WTC11 (cell line): ENCODE results near the gene MAX. TPM values are rescaled to one million over a fixed set of nuclear protein-coding genes. Genes with fewer than 3 reads are reported as not detected.

Source experiments
- ATAC-seq: fragments of 200-7000 bp; cut with Tn5 transposase; 2 replicates; pipeline ENCODE4 v1.10.0; 2021; ENCODE audit warnings: mild to moderate bottlenecking, moderate library complexity
- CTCF ChIA-PET: fragments of 300-600 bp; sonication (Branson Sonifier 250); formaldehyde crosslinking; loops from one replicate; lab custom pipeline; 2021; ENCODE audit warnings: antibody characterized with exemption; lab: Charles Lee
- POLR2A ChIA-PET: fragments of 350-600 bp; sonication (Branson Sonifier 250); formaldehyde crosslinking; loops from one replicate; lab custom pipeline; 2021; ENCODE audit warnings: antibody characterized with exemption; lab: Charles Lee
- DNase-seq: peaks from one replicate; pipeline ENCODE4 v3.0.0; 2021; ENCODE audit warnings: low spot score
- H3K27ac Mint-ChIP-seq: 2 replicates; pipeline ENCODE4 v1.8.0; 2021; ENCODE audit warnings: mixed read lengths
- H3K27me3 Mint-ChIP-seq: 2 replicates; pipeline ENCODE4 v1.8.0; 2021; ENCODE audit warnings: low read depth, mild to moderate bottlenecking, moderate library complexity, mixed read lengths
- H3K36me3 Mint-ChIP-seq: 2 replicates; pipeline ENCODE4 v1.8.0; 2021; ENCODE audit warnings: mixed read lengths
- H3K4me1 Mint-ChIP-seq: 2 replicates; pipeline ENCODE4 v1.8.0; 2022; ENCODE audit warnings: mixed read lengths
- H3K4me3 Mint-ChIP-seq: 2 replicates; pipeline ENCODE4 v1.8.0; 2021; ENCODE audit warnings: mild to moderate bottlenecking, moderate library complexity, mixed read lengths
- H3K9me3 Mint-ChIP-seq: 2 replicates; pipeline ENCODE4 v1.8.0; 2021; ENCODE audit warnings: mixed read lengths
- ATF1 ChIP-seq: sonication (generic); formaldehyde crosslinking; IDR thresholded peaks from 2 replicates; pipeline ENCODE4 v1.8.1; 2023; ENCODE audit warnings: mild to moderate bottlenecking, moderate library complexity, missing genetic modification reagents
- CBFB ChIP-seq: sonication (generic); formaldehyde crosslinking; IDR thresholded peaks from 2 replicates; pipeline ENCODE4 v1.8.1; 2022; ENCODE audit warnings: mild to moderate bottlenecking, low read depth, missing genetic modification reagents
- CREM ChIP-seq: sonication (generic); formaldehyde crosslinking; IDR thresholded peaks from 2 replicates; pipeline ENCODE4 v1.8.1; 2022; ENCODE audit warnings: mild to moderate bottlenecking, missing genetic modification reagents, moderate library complexity
- FOXK1 ChIP-seq: sonication (generic); formaldehyde crosslinking; IDR thresholded peaks from 2 replicates; pipeline ENCODE4 v1.8.0; 2022; ENCODE audit warnings: mild to moderate bottlenecking, moderate library complexity, missing genetic modification reagents
- FOXP1 ChIP-seq: sonication (generic); formaldehyde crosslinking; IDR thresholded peaks from 2 replicates; pipeline ENCODE4 v1.8.0; 2022; ENCODE audit warnings: missing genetic modification reagents, mild to moderate bottlenecking, moderate library complexity, borderline replicate concordance
- GABPB1 ChIP-seq: sonication (generic); formaldehyde crosslinking; IDR thresholded peaks from 2 replicates; pipeline ENCODE4 v1.8.1; 2023; ENCODE audit warnings: mild to moderate bottlenecking, missing genetic modification reagents
- GTF2I ChIP-seq: fragments of 250-450 bp; sonication (Bioruptor Pico); conservative IDR thresholded peaks from 2 replicates; pipeline ENCODE4 v1.4.0; 2021; ENCODE audit warnings: mild to moderate bottlenecking
- HMGA2 ChIP-seq: fragments of 250-450 bp; sonication (Bioruptor Pico); IDR thresholded peaks from 2 replicates; pipeline ENCODE4 v1.4.0; 2021; ENCODE audit warnings: mild to moderate bottlenecking, moderate library complexity
- JAZF1 ChIP-seq: fragments of 250-450 bp; sonication (Bioruptor Pico); IDR thresholded peaks from 2 replicates; pipeline ENCODE4 v1.9.0; 2021; ENCODE audit warnings: moderate library complexity, mild to moderate bottlenecking, inconsistent platforms
- RORB ChIP-seq: fragments of 250-450 bp; sonication (Bioruptor Pico); IDR thresholded peaks from 2 replicates; pipeline ENCODE4 v1.9.0; 2021; ENCODE audit warnings: mild to moderate bottlenecking
- SMAD3 ChIP-seq: sonication (generic); formaldehyde crosslinking; IDR thresholded peaks from 2 replicates; pipeline ENCODE4 v1.8.0; 2022; ENCODE audit warnings: missing genetic modification reagents, mild to moderate bottlenecking, borderline replicate concordance
- TEAD1 ChIP-seq: sonication (generic); formaldehyde crosslinking; IDR thresholded peaks from 2 replicates; pipeline ENCODE4 v1.8.0; 2022; ENCODE audit warnings: mild to moderate bottlenecking, missing genetic modification reagents
- ZNF232 ChIP-seq: sonication (generic); formaldehyde crosslinking; IDR thresholded peaks from 2 replicates; pipeline ENCODE4 v1.8.0; 2022; ENCODE audit warnings: mild to moderate bottlenecking, missing genetic modification reagents
- total RNA-seq: library from RNA; stranded (reverse); gene quantifications from 3 replicates; pipeline ENCODE4 v1.2.3, GENCODE V29; 2021
- TF ChIP-seq, protein P1 (sequence below): sonication (generic); formaldehyde crosslinking; conservative IDR thresholded peaks from 2 replicates; pipeline ENCODE4 v1.8.1; 2022; ENCODE audit warnings: mild to moderate bottlenecking, missing genetic modification reagents
- TF ChIP-seq, protein P2 (sequence below): sonication (generic); formaldehyde crosslinking; IDR thresholded peaks from 2 replicates; pipeline ENCODE4 v1.8.0; 2023; ENCODE audit warnings: missing genetic modification reagents, mild to moderate bottlenecking, borderline replicate concordance
- TF ChIP-seq, protein P3 (sequence below): fragments of 250-450 bp; sonication (Bioruptor Pico); IDR thresholded peaks from 2 replicates; pipeline ENCODE4 v1.9.0; 2021; ENCODE audit warnings: moderate library complexity, mild to moderate bottlenecking, inconsistent platforms, borderline replicate concordance
- TF ChIP-seq, protein P4 (sequence below): fragments of 250-450 bp; sonication (Bioruptor Pico); IDR thresholded peaks from 2 replicates; pipeline ENCODE4 v2.1.2; 2022; ENCODE audit warnings: mild to moderate bottlenecking, moderate library complexity
- TF ChIP-seq, protein P5 (sequence below): sonication (generic); formaldehyde crosslinking; IDR thresholded peaks from 2 replicates; pipeline ENCODE4 v1.8.1; 2022; ENCODE audit warnings: mild to moderate bottlenecking, moderate library complexity, missing genetic modification reagents
- TF ChIP-seq, protein P6 (sequence below): sonication (generic); formaldehyde crosslinking; IDR thresholded peaks from 2 replicates; pipeline ENCODE4 v1.8.0; 2022; ENCODE audit warnings: mild to moderate bottlenecking, missing genetic modification reagents

Gene MAX
- total RNA-seq, 1 experiment from 2014 or later: 58.5 TPM

DNA sequence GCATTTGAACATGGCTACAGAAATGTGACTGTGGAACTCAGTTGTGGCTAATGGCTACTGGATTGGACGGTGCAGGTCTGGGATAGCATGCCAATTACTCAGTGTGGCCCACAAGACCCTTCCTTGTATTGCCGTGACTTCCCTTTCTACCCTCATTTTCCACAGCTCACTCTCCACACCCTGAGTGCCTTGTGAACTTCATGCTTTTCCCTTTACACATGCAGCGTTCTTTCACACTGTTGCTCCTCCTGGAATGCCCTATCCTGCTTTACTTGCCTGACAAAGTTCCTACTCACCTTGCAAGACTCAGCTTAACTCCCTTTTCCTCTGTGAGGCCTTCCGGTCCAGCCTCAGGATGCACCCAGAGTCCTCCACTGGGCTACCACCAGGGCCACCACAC is 46.8 kb upstream of the MAX start:
- ChIA-PET CTCF (interaction anchor here (1.2 kb wide), 1 partner anchor 15 kb away, joined by 4 read pairs; no protein-coding TSS in a partner anchor), POLR2A (no interaction called here)
- DNase-seq (no peak), ATAC-seq (no peak)
- no peaks in the 10 kb centered on the region for H3K36me3 Mint-ChIP-seq
- TF ChIP-seq RORB (CRISPR knock-in tag) (no peak), ATF1 (CRISPR knock-in tag) (no peak), ZNF232 (CRISPR knock-in tag) (no peak), FOXP1 (no peak), GABPB1 (CRISPR knock-in tag) (no peak), CREM (CRISPR knock-in tag) (no peak), TEAD1 (CRISPR knock-in tag) (no peak), HMGA2 (CRISPR knock-in tag) (no peak), JAZF1 (CRISPR knock-in tag) (no peak)
- TF ChIP-seq, protein P1, sequence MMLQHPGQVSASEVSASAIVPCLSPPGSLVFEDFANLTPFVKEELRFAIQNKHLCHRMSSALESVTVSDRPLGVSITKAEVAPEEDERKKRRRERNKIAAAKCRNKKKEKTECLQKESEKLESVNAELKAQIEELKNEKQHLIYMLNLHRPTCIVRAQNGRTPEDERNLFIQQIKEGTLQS: no peak
- TF ChIP-seq, protein P2, sequence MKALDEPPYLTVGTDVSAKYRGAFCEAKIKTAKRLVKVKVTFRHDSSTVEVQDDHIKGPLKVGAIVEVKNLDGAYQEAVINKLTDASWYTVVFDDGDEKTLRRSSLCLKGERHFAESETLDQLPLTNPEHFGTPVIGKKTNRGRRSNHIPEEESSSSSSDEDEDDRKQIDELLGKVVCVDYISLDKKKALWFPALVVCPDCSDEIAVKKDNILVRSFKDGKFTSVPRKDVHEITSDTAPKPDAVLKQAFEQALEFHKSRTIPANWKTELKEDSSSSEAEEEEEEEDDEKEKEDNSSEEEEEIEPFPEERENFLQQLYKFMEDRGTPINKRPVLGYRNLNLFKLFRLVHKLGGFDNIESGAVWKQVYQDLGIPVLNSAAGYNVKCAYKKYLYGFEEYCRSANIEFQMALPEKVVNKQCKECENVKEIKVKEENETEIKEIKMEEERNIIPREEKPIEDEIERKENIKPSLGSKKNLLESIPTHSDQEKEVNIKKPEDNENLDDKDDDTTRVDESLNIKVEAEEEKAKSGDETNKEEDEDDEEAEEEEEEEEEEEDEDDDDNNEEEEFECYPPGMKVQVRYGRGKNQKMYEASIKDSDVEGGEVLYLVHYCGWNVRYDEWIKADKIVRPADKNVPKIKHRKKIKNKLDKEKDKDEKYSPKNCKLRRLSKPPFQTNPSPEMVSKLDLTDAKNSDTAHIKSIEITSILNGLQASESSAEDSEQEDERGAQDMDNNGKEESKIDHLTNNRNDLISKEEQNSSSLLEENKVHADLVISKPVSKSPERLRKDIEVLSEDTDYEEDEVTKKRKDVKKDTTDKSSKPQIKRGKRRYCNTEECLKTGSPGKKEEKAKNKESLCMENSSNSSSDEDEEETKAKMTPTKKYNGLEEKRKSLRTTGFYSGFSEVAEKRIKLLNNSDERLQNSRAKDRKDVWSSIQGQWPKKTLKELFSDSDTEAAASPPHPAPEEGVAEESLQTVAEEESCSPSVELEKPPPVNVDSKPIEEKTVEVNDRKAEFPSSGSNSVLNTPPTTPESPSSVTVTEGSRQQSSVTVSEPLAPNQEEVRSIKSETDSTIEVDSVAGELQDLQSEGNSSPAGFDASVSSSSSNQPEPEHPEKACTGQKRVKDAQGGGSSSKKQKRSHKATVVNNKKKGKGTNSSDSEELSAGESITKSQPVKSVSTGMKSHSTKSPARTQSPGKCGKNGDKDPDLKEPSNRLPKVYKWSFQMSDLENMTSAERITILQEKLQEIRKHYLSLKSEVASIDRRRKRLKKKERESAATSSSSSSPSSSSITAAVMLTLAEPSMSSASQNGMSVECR (CRISPR knock-in tag): no peak
- TF ChIP-seq, protein P3, sequence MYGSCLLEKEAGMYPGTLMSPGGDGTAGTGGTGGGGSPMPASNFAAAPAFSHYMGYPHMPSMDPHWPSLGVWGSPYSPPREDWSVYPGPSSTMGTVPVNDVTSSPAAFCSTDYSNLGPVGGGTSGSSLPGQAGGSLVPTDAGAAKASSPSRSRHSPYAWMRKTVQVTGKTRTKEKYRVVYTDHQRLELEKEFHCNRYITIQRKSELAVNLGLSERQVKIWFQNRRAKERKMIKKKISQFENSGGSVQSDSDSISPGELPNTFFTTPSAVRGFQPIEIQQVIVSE (CRISPR knock-in tag): no peak
- TF ChIP-seq, protein P4, sequence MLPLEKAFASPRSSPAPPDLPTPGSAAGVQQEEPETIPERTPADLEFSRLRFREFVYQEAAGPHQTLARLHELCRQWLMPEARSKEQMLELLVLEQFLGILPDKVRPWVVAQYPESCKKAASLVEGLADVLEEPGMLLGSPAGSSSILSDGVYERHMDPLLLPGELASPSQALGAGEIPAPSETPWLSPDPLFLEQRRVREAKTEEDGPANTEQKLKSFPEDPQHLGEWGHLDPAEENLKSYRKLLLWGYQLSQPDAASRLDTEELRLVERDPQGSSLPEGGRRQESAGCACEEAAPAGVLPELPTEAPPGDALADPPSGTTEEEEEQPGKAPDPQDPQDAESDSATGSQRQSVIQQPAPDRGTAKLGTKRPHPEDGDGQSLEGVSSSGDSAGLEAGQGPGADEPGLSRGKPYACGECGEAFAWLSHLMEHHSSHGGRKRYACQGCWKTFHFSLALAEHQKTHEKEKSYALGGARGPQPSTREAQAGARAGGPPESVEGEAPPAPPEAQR (CRISPR knock-in tag): no peak
- H3K27me3 Mint-ChIP-seq: peaks cover 6% of the 10 kb centered on the region
- peaks cover 27% of the 10 kb centered on the region for H3K4me1 Mint-ChIP-seq
- H3K9me3 Mint-ChIP-seq: peaks cover 5% of the 10 kb centered on the region; the same call in 1 of the 2 replicates
- no peak overlapping the region for H3K27ac Mint-ChIP-seq
- no peak overlapping the region for H3K4me3 Mint-ChIP-seq

DNA sequence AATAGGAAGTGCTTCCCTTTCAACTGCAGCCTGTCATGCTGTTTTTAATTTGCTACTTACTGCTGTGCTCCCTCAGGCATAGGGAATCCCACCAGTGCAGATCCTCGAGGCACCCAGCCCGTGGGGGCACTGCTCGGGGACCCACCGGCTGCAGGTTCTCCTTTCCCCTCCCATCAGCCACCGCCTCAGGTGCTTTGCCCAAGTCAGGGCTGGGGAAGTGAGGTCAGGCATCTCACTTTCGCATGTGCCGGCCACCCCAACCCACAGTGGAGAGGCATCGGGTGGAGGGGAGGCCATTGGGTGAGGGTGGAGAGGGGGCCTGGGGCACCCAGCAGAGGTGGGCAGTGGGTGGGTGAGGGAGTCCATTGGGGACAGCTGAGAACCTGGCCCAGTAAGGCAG is 41.9 kb upstream of the MAX start:
- ATAC-seq (no peak), DNase-seq (no peak)
- Mint-ChIP-seq H3K27ac (no peak overlapping the region), H3K27me3 (peaks cover 6% of the 10 kb centered on the region), H3K36me3 (no peaks in the 10 kb centered on the region), H3K4me1 (peaks cover 23% of the 10 kb centered on the region), H3K4me3 (no peak overlapping the region), H3K9me3 (peaks cover 5% of the 10 kb centered on the region; the same call in 1 of the 2 replicates)
- POLR2A ChIA-PET: no interaction called here
- CTCF ChIA-PET: no interaction called here
- no peak for TF ChIP-seq RORB (CRISPR knock-in tag)

DNA sequence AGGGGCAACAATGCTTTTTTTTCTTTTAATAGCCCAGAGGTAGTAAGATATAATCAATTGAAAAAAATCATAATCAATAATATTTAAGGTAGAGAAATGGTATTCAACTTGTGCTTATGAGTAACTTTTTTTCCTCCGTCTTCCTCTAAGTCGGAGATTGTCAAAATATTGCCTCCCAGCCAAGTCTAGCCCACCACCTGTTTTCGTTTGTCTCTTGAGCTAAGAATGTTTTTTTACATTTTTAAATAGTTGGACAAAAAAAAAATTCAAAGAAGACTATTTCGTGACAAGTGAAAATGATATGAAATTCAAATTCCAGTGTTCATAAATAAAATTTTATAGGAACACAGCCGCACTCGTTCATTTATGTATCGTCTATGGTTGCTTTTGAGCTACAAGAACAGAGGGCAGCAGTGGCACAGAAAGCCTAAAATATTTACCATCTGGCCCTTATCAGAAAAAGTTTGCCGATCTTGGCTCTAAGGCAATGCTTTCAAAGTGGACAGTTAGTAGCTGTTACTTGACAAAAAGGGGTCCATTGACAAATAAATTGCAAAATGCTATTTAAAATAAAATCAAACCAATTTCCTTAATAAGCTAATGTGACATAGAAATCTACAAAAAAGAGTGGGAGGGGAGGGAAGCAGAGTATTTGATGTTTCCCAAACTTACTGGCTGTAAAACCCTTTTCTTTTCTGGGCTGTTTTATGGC is 40.8 kb upstream of the MAX start:
- H3K36me3 Mint-ChIP-seq: no peaks in the 10 kb centered on the region
- CTCF ChIA-PET: no interaction called here
- TF ChIP-seq SMAD3 (CRISPR knock-in tag): no peak
- TF ChIP-seq FOXK1 (CRISPR knock-in tag): no peak
- TF ChIP-seq ATF1 (CRISPR knock-in tag): no peak
- no peak for TF ChIP-seq GTF2I (CRISPR knock-in tag)
- no peak for TF ChIP-seq CBFB
- TF ChIP-seq, protein P5, sequence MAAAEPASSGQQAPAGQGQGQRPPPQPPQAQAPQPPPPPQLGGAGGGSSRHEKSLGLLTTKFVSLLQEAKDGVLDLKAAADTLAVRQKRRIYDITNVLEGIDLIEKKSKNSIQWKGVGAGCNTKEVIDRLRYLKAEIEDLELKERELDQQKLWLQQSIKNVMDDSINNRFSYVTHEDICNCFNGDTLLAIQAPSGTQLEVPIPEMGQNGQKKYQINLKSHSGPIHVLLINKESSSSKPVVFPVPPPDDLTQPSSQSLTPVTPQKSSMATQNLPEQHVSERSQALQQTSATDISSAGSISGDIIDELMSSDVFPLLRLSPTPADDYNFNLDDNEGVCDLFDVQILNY (CRISPR knock-in tag): no peak
- TF ChIP-seq, protein P6, sequence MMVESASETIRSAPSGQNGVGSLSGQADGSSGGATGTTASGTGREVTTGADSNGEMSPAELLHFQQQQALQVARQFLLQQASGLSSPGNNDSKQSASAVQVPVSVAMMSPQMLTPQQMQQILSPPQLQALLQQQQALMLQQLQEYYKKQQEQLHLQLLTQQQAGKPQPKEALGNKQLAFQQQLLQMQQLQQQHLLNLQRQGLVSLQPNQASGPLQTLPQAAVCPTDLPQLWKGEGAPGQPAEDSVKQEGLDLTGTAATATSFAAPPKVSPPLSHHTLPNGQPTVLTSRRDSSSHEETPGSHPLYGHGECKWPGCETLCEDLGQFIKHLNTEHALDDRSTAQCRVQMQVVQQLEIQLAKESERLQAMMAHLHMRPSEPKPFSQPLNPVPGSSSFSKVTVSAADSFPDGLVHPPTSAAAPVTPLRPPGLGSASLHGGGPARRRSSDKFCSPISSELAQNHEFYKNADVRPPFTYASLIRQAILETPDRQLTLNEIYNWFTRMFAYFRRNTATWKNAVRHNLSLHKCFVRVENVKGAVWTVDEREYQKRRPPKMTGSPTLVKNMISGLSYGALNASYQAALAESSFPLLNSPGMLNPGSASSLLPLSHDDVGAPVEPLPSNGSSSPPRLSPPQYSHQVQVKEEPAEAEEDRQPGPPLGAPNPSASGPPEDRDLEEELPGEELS (CRISPR knock-in tag): no peak

More for the DNA sequence above, 40.8 kb upstream of the MAX start:
- Mint-ChIP-seq H3K27me3 (peaks cover 6% of the 10 kb centered on the region), H3K4me3 (no peak overlapping the region), H3K4me1 (peaks cover 23% of the 10 kb centered on the region), H3K9me3 (no peaks in the 10 kb centered on the region), H3K27ac (no peak overlapping the region)
- POLR2A ChIA-PET: no interaction called here
- DNase-seq: no peak
- no peak for ATAC-seq
